ENCODE data around the gene NUP160.

DNA sequence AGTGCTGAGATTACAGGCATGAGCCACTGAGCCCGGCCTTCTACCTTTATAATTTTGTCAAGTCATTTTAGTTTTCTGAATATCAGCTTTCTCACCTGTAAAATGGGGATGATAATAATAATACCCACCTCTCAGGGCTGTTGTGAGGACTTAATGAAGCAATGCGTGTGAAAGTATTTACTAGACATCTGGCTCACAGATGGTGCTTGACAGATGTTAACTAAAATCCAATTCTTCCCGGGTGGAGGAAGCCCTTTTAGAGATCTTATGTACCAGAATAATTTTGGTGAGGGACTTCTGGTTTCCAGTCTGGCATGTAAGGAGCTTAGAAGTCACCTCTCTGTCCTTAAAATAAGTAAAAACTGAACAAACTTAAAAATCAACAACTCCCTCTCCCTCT lies 43.7 kb upstream of the NUP160 start:
- TF ChIP-seq POLR2A (IDR thresholded peaks at IDR 0.05; ENCODE audit: low read depth, low read length) (no peak), TAF1 (IDR thresholded peaks at IDR 0.05; ENCODE audit: borderline replicate concordance, low read depth, low read length) (no peak)

All from GM12892 (cell line).